HepG2 (cell line): Measurements from ENCODE around the gene U2AF2. TPM values are rescaled to one million over a fixed set of nuclear protein-coding genes. Genes with fewer than 3 reads are reported as not detected.
A peak's percentile ranks its signal among the peaks of the same experiment; 100 is the strongest.

Experiments used
- ARHGAP35 ChIP-seq: sonication (generic); formaldehyde crosslinking; IDR thresholded peaks from 2 replicates; pipeline ENCODE4 v1.9.0; 2022; ENCODE audit warnings: mild to moderate bottlenecking, inconsistent platforms, moderate library complexity, missing genetic modification reagents, borderline replicate concordance
- ASH2L ChIP-seq: fragments of 300-600, 200-600 bp; sonication (generic); IDR thresholded peaks from 2 replicates; pipeline ENCODE4 v1.7.0; 2017; ENCODE audit warnings: low read depth, mild to moderate bottlenecking, moderate library complexity, mixed read lengths, low read length; ENCODE audit not compliant: insufficient read length
- CHCHD3 ChIP-seq: sonication (generic); formaldehyde crosslinking; IDR thresholded peaks from 2 replicates; pipeline ENCODE4 v1.8.0; 2022; ENCODE audit warnings: mild to moderate bottlenecking, missing genetic modification reagents, moderate library complexity
- CHD4 ChIP-seq: fragments of 200-600 bp; sonication (generic); IDR thresholded peaks from 2 replicates; pipeline ENCODE4 v1.7.0; 2017; ENCODE audit warnings: mild to moderate bottlenecking, low read length, borderline replicate concordance
- EEA1 ChIP-seq: sonication (generic); formaldehyde crosslinking; IDR thresholded peaks from 2 replicates; pipeline ENCODE4 v1.5.1; 2020; ENCODE audit warnings: mild to moderate bottlenecking, missing genetic modification reagents, borderline replicate concordance
- HES4 ChIP-seq: sonication (generic); formaldehyde crosslinking; IDR thresholded peaks from 2 replicates; pipeline ENCODE4 v1.9.0; 2021; ENCODE audit warnings: mild to moderate bottlenecking, missing genetic modification reagents, borderline replicate concordance
- HNRNPL ChIP-seq: fragments of 200-400 bp; formaldehyde crosslinking; IDR thresholded peaks from 2 replicates; pipeline ENCODE4 v1.6.1; 2017; ENCODE audit warnings: mild to moderate bottlenecking, low read depth, low read length
- MATR3 ChIP-seq: sonication (generic); formaldehyde crosslinking; IDR thresholded peaks from 2 replicates; pipeline ENCODE4 v1.4.0; 2020; ENCODE audit warnings: missing genetic modification reagents
- REL ChIP-seq: sonication (generic); formaldehyde crosslinking; conservative IDR thresholded peaks from 2 replicates; pipeline ENCODE4 v1.8.0; 2022; ENCODE audit warnings: mild to moderate bottlenecking, missing genetic modification reagents, moderate library complexity
- SPEN ChIP-seq: sonication (generic); formaldehyde crosslinking; IDR thresholded peaks from 2 replicates; pipeline ENCODE4 v1.5.1; 2020; ENCODE audit warnings: low read depth, mild to moderate bottlenecking, missing genetic modification reagents
- TSC22D2 ChIP-seq: sonication (generic); formaldehyde crosslinking; IDR thresholded peaks from 2 replicates; pipeline ENCODE4 v1.5.1; 2020; ENCODE audit warnings: missing genetic modification reagents, mild to moderate bottlenecking, borderline replicate concordance
- ZBTB33 ChIP-seq: sonication (generic); formaldehyde crosslinking; IDR thresholded peaks from 2 replicates; pipeline ENCODE4 v1.4.0; 2020; ENCODE audit warnings: missing genetic modification reagents
- ZBTB40 ChIP-seq, 2 experiments: fragments of 450-650 bp in 1 of 2; sonication (generic) in 1 of 2; formaldehyde crosslinking in 1 of 2; IDR thresholded peaks; 2 replicates each; pipeline versions ENCODE4 v1.6.1 to v1.8.0; 2016 to 2022; ENCODE audit warnings: antibody characterized with exemption in 1 of 2, mild to moderate bottlenecking in 1 of 2, missing genetic modification reagents in 1 of 2
- ZMAT3 ChIP-seq: sonication (generic); formaldehyde crosslinking; conservative IDR thresholded peaks from 2 replicates; pipeline ENCODE4 v1.7.0; 2021; ENCODE audit warnings: missing genetic modification reagents
- ZSCAN31 ChIP-seq: sonication (generic); formaldehyde crosslinking; IDR thresholded peaks from 2 replicates; pipeline ENCODE4 v1.5.0; 2020; ENCODE audit warnings: low read depth, mild to moderate bottlenecking, missing genetic modification reagents
- polyA plus RNA-seq, 8 experiments: library from polyadenylated mRNA; depleted of rRNA in 3 of 8; stranded (reverse) in 7 of 8; unstranded in 1 of 8; fragments of >200 nt; fragmentation: Illumina TruSeq in 4 of 8; extraction: Trizol in 4 of 8; gene quantifications; 2 replicates each; pipeline versions ENCODE4 v1.2.1 to v1.2.3, GENCODE V29; 2011 to 2016; ENCODE audit warnings: low read depth in 4 of 8, missing spikeins in 1 of 8, mixed read lengths in 1 of 8; ENCODE audit not compliant: insufficient read depth in 1 of 8
- total RNA-seq, 5 experiments: library from RNA; depleted of rRNA; stranded (reverse); fragments of >200 nt; fragmentation: Illumina TruSeq; extraction: Trizol; gene quantifications; 2 replicates each; pipeline ENCODE4 v1.2.3, GENCODE V29; 2016; ENCODE audit warnings: low read depth in 1 of 5
- TF ChIP-seq, protein P1 (sequence below): sonication (generic); formaldehyde crosslinking; IDR thresholded peaks from 2 replicates; pipeline ENCODE4 v1.5.0; 2020; ENCODE audit warnings: missing genetic modification reagents

U2AF2 gene
- total and polyA plus RNA-seq, 2 of the 13 experiments (the other 11 are each of a cell fraction or from before 2014, with no cell fraction given) = 84.3 to 124 TPM

GRCh38 chr19:55674841-55675660 lies 20.2 kb downstream of the U2AF2 start, which contains the start of gene EPN1 (continued):
- TF ChIP-seq ZBTB40 (IDR thresholded peaks at IDR 0.05) = peak; percentile 91
- TF ChIP-seq ZBTB40 (CRISPR knock-in tag; IDR thresholded peaks at IDR 0.05) = peak; percentile 26; the same call in 1 of the 2 replicates
- TF ChIP-seq EEA1 = no peak
- TF ChIP-seq HES4 (CRISPR knock-in tag) = no peak
- TF ChIP-seq REL (CRISPR knock-in tag) = 0 out of 2 replicates have a peak, but pooled peaks have one; percentile 44
- TF ChIP-seq ZSCAN31 = peak; percentile 84
- TF ChIP-seq CHD4 = no peak
- peak; percentile 86 for TF ChIP-seq SPEN
- no peak for TF ChIP-seq ZMAT3
- no peak for TF ChIP-seq ARHGAP35 (CRISPR knock-in tag)
- TF ChIP-seq ZBTB33 (CRISPR knock-in tag) = no peak
- peak; percentile 74 for TF ChIP-seq ASH2L
- TF ChIP-seq HNRNPL = no peak
- TF ChIP-seq, protein P1, sequence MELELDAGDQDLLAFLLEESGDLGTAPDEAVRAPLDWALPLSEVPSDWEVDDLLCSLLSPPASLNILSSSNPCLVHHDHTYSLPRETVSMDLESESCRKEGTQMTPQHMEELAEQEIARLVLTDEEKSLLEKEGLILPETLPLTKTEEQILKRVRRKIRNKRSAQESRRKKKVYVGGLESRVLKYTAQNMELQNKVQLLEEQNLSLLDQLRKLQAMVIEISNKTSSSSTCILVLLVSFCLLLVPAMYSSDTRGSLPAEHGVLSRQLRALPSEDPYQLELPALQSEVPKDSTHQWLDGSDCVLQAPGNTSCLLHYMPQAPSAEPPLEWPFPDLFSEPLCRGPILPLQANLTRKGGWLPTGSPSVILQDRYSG (CRISPR knock-in tag) = no peak; the same call in 1 of the 2 replicates
- no peak for TF ChIP-seq CHCHD3 (CRISPR knock-in tag)
- TF ChIP-seq TSC22D2 (CRISPR knock-in tag) = no peak
- TF ChIP-seq MATR3 = no peak
